Measurements from ENCODE around the gene TMEM184A. TPM values are rescaled to one million over a fixed set of nuclear protein-coding genes. Genes with fewer than 3 reads are reported as not detected.

TMEM184A gene
- total and polyA plus RNA-seq, 2 of the 13 experiments (the other 11 are each of a cell fraction or from before 2014, with no cell fraction given): 9.5 to 20.4 TPM

- TF ChIP-seq ARID5B (CRISPR knock-in tag; IDR thresholded peaks at IDR 0.05) (peak; percentile 44; the same call in 1 of the 2 replicates), ZNF468 (CRISPR knock-in tag; IDR thresholded peaks at IDR 0.05) (no peak), SAFB2 (CRISPR knock-in tag; IDR thresholded peaks at IDR 0.05; ENCODE audit: borderline replicate concordance, low read depth) (no peak; the same call in 1 of the 2 replicates), ZNF382 (CRISPR knock-in tag; IDR thresholded peaks at IDR 0.05; ENCODE audit: borderline replicate concordance) (no peak), TBP (CRISPR knock-in tag; IDR thresholded peaks at IDR 0.05) (no peak), KLF13 (CRISPR knock-in tag; IDR thresholded peaks at IDR 0.05) (no peak), ZBTB38 (CRISPR knock-in tag; IDR thresholded peaks at IDR 0.05) (peak; percentile 69; the same call in 1 of the 2 replicates), ZBTB1 (CRISPR knock-in tag; IDR thresholded peaks at IDR 0.05; ENCODE audit: borderline replicate concordance) (no peak), HNF1B (CRISPR knock-in tag; IDR thresholded peaks at IDR 0.05) (no peak), NCOA5 (CRISPR knock-in tag; IDR thresholded peaks at IDR 0.05) (no peak), PPARG (CRISPR knock-in tag; conservative IDR thresholded peaks at IDR 0.05) (no peak), ZNF543 (CRISPR knock-in tag; IDR thresholded peaks at IDR 0.05) (no peak), ZNF652 (CRISPR knock-in tag; IDR thresholded peaks at IDR 0.05; ENCODE audit: borderline replicate concordance, low read depth) (no peak), ZNF879 (CRISPR knock-in tag; IDR thresholded peaks at IDR 0.05) (no peak), CBX5 (CRISPR knock-in tag; IDR thresholded peaks at IDR 0.05; ENCODE audit: borderline replicate concordance) (peak; percentile 68; the same call in 1 of the 2 replicates), ZNF207 (IDR thresholded peaks at IDR 0.05; ENCODE audit: borderline replicate concordance) (no peak), ZNF225 (CRISPR knock-in tag; IDR thresholded peaks at IDR 0.05) (peak; percentile 53; the same call in 1 of the 2 replicates), ETV5 (CRISPR knock-in tag; IDR thresholded peaks at IDR 0.05; ENCODE audit: borderline replicate concordance) (peak; percentile 87), MTF2 (CRISPR knock-in tag; IDR thresholded peaks at IDR 0.05; ENCODE audit: borderline replicate concordance) (no peak), ZNF296 (CRISPR knock-in tag; conservative IDR thresholded peaks at IDR 0.05) (0 out of 2 replicates have a peak, but pooled peaks have one; percentile 34), HOXD1 (CRISPR knock-in tag; IDR thresholded peaks at IDR 0.05) (peak; percentile 68; the same call in 1 of the 2 replicates), POGZ (CRISPR knock-in tag; IDR thresholded peaks at IDR 0.05) (peak; percentile 39; the same call in 1 of the 2 replicates), ZFP41 (CRISPR knock-in tag; IDR thresholded peaks at IDR 0.05; ENCODE audit: borderline replicate concordance) (0 out of 2 replicates have a peak, but pooled peaks have one; percentile 21)
- TF ChIP-seq, protein P1, sequence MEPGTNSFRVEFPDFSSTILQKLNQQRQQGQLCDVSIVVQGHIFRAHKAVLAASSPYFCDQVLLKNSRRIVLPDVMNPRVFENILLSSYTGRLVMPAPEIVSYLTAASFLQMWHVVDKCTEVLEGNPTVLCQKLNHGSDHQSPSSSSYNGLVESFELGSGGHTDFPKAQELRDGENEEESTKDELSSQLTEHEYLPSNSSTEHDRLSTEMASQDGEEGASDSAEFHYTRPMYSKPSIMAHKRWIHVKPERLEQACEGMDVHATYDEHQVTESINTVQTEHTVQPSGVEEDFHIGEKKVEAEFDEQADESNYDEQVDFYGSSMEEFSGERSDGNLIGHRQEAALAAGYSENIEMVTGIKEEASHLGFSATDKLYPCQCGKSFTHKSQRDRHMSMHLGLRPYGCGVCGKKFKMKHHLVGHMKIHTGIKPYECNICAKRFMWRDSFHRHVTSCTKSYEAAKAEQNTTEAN (CRISPR knock-in tag; conservative IDR thresholded peaks at IDR 0.05): 0 out of 2 replicates have a peak, but pooled peaks have one; percentile 48
Measured at GRCh38 chr7:1569833-1570632, 14.0 kb upstream of the TMEM184A start, which contains the start of gene PSMG3 (continued).

All from HepG2 (cell line).